ENCODE results near the gene RETN. TPM values are rescaled to one million over a fixed set of nuclear protein-coding genes. Genes with fewer than 3 reads are reported as not detected.

Gene RETN
- total RNA-seq, 2 experiments from 2014 or later = not detected

GRCh38 chr19:7706188-7706954 lies 37.5 kb downstream of the RETN start:
- peak overlapping the region; percentile 10 for H3K4me3 Mint-ChIP-seq
- POLR2A ChIA-PET = no interaction called here

DNA sequence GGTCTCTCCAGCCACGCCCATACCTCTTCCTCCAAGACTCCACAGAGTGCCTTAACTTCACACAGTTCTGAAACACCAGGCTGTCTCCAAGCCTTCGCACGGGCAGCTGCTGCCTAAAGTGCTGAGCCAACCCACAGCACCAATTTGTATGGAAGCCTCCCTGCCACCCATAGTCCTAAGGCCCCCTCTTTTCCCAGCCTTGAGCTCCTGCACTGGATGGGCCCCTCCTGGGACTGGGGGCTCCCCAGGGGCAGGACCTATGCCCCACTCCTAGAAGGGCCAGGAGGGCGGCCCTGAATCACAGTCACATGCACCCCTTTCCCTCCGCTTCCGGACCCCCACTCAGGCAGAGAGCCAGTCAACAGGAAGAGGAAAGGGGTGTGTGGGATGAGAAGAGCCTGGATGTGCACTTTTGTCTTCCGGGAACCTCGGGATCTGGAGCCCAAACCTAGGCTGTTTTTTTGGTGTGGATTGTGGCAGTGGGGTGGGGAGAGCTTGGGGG lies 38.2 kb downstream of the RETN start:
- Mint-ChIP-seq H3K9me3 (no peaks in the 10 kb centered on the region), H3K27me3 (peaks cover 3% of the 10 kb centered on the region), H3K4me3 (no peak overlapping the region), H3K36me3 (no peaks in the 10 kb centered on the region), H3K4me1 (ENCODE audit: low read depth) (peaks cover 30% of the 10 kb centered on the region), H3K27ac (peak overlapping the region; percentile 42)
- ChIA-PET CTCF (interaction anchor here (2.4 kb wide), 1 partner anchor 26 kb away, joined by 18 read pairs; the partner anchor contains the start of gene TRAPPC5), POLR2A (no interaction called here)
- intact Hi-C loops (cut with micrococcal nuclease) = loop anchor here (5.0 kb wide), 1 partner anchor 45 kb away; no protein-coding TSS in a partner anchor
- DNase-seq = no peak

More at GRCh38 chr19:7706188-7706954, 37.5 kb downstream of the RETN start:
- Mint-ChIP-seq H3K4me1 (ENCODE audit: low read depth) (peaks cover 30% of the 10 kb centered on the region), H3K36me3 (no peaks in the 10 kb centered on the region), H3K27ac (peak overlapping the region; percentile 61), H3K27me3 (peaks cover 3% of the 10 kb centered on the region), H3K9me3 (no peaks in the 10 kb centered on the region)
- CTCF ChIA-PET = interaction anchor here (1.0 to 2.4 kb wide), 2 partner anchors 25 to 138 kb away, joined by 3 to 18 read pairs; partner anchors contain the start of gene TRAPPC5
- DNase-seq = no peak
- intact Hi-C loops (cut with micrococcal nuclease) = loop anchor here (5.0 kb wide), 1 partner anchor 46 kb away; no protein-coding TSS in a partner anchor

DNA sequence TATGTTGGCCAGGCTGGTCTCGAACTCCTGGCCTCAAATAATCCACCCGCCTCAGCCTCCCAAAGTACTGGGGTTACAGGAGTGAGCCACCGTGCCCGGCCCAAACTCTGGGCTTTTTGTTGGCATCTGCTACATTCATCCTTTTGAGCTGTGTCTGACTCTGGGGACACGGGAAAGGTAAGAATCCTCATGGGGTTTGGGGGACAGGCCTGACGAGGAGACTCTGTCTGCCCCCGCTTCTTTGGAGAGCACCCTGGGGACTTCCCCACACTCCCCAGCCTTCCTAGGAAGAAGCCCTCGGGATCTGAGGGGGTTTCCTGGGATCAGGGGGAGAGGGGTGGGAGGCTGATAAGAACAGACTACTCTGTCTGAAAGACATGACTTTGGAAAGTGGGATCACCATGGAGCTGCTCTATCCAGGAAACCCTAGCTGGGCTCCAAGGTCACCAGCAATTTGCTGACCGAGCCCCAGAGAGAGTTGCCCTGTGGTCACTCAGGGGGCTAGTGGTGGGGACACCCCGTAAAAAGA lies 41.1 kb downstream of the RETN start:
- POLR2A ChIA-PET = no interaction called here
- DNase-seq = no peak
- Mint-ChIP-seq H3K4me1 (ENCODE audit: low read depth) (peaks cover 30% of the 10 kb centered on the region), H3K9me3 (no peaks in the 10 kb centered on the region), H3K27me3 (peaks cover 3% of the 10 kb centered on the region), H3K27ac (no peak overlapping the region), H3K4me3 (no peak overlapping the region), H3K36me3 (no peaks in the 10 kb centered on the region)
- CTCF ChIA-PET = interaction anchor here (1.7 kb wide), 1 partner anchor 29 kb away, joined by 3 read pairs; the partner anchor contains the start of gene TRAPPC5
- intact Hi-C loops (cut with micrococcal nuclease) = loop anchor here (5.0 kb wide), 1 partner anchor 42 kb away; no protein-coding TSS in a partner anchor

GRCh38 chr19:7710616-7711015 lies 41.8 kb downstream of the RETN start:
- Mint-ChIP-seq H3K27ac (no peak overlapping the region), H3K9me3 (no peaks in the 10 kb centered on the region), H3K36me3 (no peaks in the 10 kb centered on the region), H3K4me1 (ENCODE audit: low read depth) (peaks cover 24% of the 10 kb centered on the region), H3K27me3 (peaks cover 3% of the 10 kb centered on the region), H3K4me3 (no peak overlapping the region)
- CTCF ChIA-PET = interaction anchor here (0.6 kb wide), 1 partner anchor 120 kb away, joined by 3 read pairs; no protein-coding TSS in a partner anchor
- POLR2A ChIA-PET = no interaction called here
- intact Hi-C loops (cut with micrococcal nuclease) = no loop called here
- no peak for DNase-seq

DNA sequence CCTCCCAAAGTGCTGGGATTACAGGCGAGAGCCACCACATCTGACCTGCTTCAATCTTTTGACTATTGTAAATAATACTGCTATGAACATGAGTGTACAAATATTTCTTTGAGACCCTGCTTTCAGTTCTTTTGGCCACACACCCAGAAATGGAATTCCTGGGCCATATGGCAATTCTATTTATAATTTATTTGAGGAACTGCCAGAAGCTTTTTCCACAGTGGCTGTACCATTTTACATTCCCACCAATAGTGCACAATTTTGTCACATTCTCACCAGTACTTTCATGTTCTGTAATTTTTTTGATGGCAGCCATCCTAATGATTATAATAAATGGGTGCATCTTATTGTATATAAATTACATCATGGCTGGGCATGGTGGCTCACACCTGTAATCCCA lies 46.8 kb downstream of the RETN start:
- H3K36me3 Mint-ChIP-seq = no peaks in the 10 kb centered on the region
- POLR2A ChIA-PET = no interaction called here
- no peak overlapping the region for H3K27ac Mint-ChIP-seq
- CTCF ChIA-PET = interaction anchor here (0.7 to 2.4 kb wide), 2 partner anchors 35 to 58 kb away, joined by 3 to 7 read pairs; partner anchors contain the start of gene TRAPPC5
- intact Hi-C loops (cut with micrococcal nuclease) = no loop called here
- no peak overlapping the region for H3K4me3 Mint-ChIP-seq
- peaks cover 6% of the 10 kb centered on the region for H3K9me3 Mint-ChIP-seq
- H3K4me1 Mint-ChIP-seq (ENCODE audit: low read depth) = peaks cover 5% of the 10 kb centered on the region
- DNase-seq = no peak
- no peaks in the 10 kb centered on the region for H3K27me3 Mint-ChIP-seq

- CTCF ChIA-PET = interaction anchor here (0.6 kb wide), 1 partner anchor 52 kb away, joined by 4 read pairs; no protein-coding TSS in a partner anchor
- POLR2A ChIA-PET = no interaction called here
- no peak overlapping the region for H3K4me3 Mint-ChIP-seq
Observed at GRCh38 chr19:7716762-7717161, 47.9 kb downstream of the RETN start.

GRCh38 chr19:7718668-7719067 lies 49.8 kb downstream of the RETN start:
- no peaks in the 10 kb centered on the region for H3K36me3 Mint-ChIP-seq
- peaks cover 6% of the 10 kb centered on the region for H3K9me3 Mint-ChIP-seq
- ChIA-PET POLR2A (no interaction called here), CTCF (interaction anchor here (1.0 kb wide), 1 partner anchor 38 kb away, joined by 3 read pairs; the partner anchor contains the start of gene TRAPPC5)
- H3K4me1 Mint-ChIP-seq (ENCODE audit: low read depth) = peaks cover 5% of the 10 kb centered on the region
- H3K4me3 Mint-ChIP-seq = no peak overlapping the region
- intact Hi-C loops (cut with micrococcal nuclease) = no loop called here
- H3K27me3 Mint-ChIP-seq = peaks cover 5% of the 10 kb centered on the region
- no peak overlapping the region for H3K27ac Mint-ChIP-seq
- no peak for DNase-seq

More at GRCh38 chr19:7716762-7717161, 47.9 kb downstream of the RETN start:
- intact Hi-C loops (cut with micrococcal nuclease) = no loop called here
- Mint-ChIP-seq H3K9me3 (peaks cover 6% of the 10 kb centered on the region), H3K4me1 (ENCODE audit: low read depth) (peaks cover 5% of the 10 kb centered on the region), H3K36me3 (no peaks in the 10 kb centered on the region), H3K27ac (no peak overlapping the region), H3K27me3 (no peaks in the 10 kb centered on the region)
- DNase-seq = no peak

Other genes starting within 250 kb of the RETN start
- 1 to 10 TPM; 2.1 to 2.2 TPM for gene PEX11G, start 180.0 kb upstream of the RETN start, total RNA-seq
- gene ZNF358, start 152.9 kb upstream of the RETN start, total RNA-seq = 1 to 10 TPM; 4.6 to 6.0 TPM
- gene MCOLN1, start 146.4 kb upstream of the RETN start, total RNA-seq = 1 to 10 TPM; 7.4 to 9.5 TPM
- 100 to 1,000 TPM; 106 to 121 TPM for gene PNPLA6, start 133.3 kb upstream of the RETN start, total RNA-seq
- under 1 TPM; 0.17 to 0.31 TPM for gene CAMSAP3, start 73.2 kb upstream of the RETN start, total RNA-seq
- 10 to 100 TPM; 50.0 to 52.4 TPM for gene XAB2, start 39.5 kb upstream of the RETN start, total RNA-seq
- gene PET100, start 39.3 kb upstream of the RETN start, total RNA-seq = 100 to 1,000 TPM; 106 to 114 TPM
- gene PCP2, start 35.3 kb upstream of the RETN start, total RNA-seq = under 1 TPM; 0.41 to 0.62 TPM
- gene STXBP2, start 31.9 kb upstream of the RETN start, total RNA-seq = 100 to 1,000 TPM; 109 to 111 TPM
- gene MCEMP1, start 8.0 kb downstream of the RETN start, total RNA-seq = not detected
- 10 to 100 TPM; 77.5 to 88.2 TPM for gene TRAPPC5, start 11.8 kb downstream of the RETN start, total RNA-seq
- gene FCER2, start 33.1 kb downstream of the RETN start, total RNA-seq = 1 to 10 TPM; 3.5 to 4.1 TPM
- gene CLEC4G, start 63.1 kb downstream of the RETN start, total RNA-seq = not detected
- not detected for gene CD209, start 78.5 kb downstream of the RETN start, total RNA-seq
- gene CLEC4M, start 94.2 kb downstream of the RETN start, total RNA-seq = not detected
- 1 to 10 TPM; 5.0 to 5.6 TPM for gene EVI5L, start 161.2 kb downstream of the RETN start, total RNA-seq
- gene PRR36, start 205.3 kb downstream of the RETN start, total RNA-seq = under 1 TPM; 0.14 to 0.19 TPM
- not detected for gene LRRC8E, start 219.5 kb downstream of the RETN start, total RNA-seq
- gene MAP2K7, start 234.8 kb downstream of the RETN start, total RNA-seq = 10 to 100 TPM; 29.1 to 30.1 TPM
- 1 to 10 TPM; 4.4 to 4.6 TPM for gene TGFBR3L, start 245.8 kb downstream of the RETN start, total RNA-seq